H1 (cell line): ENCODE data around the gene CORO6. TPM values are rescaled to one million over a fixed set of nuclear protein-coding genes. Genes with fewer than 3 reads are reported as not detected.

Source experiments
- CTCF ChIA-PET: fragments of 300-600 bp; sonication (Branson Sonifier 250); formaldehyde crosslinking; loops from one replicate; lab custom pipeline; 2021; ENCODE audit not compliant: partially characterized antibody; lab: Charles Lee
- POLR2A ChIA-PET: fragments of 300-600 bp; sonication (Branson Sonifier 250); formaldehyde crosslinking; loops from one replicate; lab custom pipeline; 2021; ENCODE audit warnings: inconsistent platforms; ENCODE audit not compliant: partially characterized antibody; lab: Charles Lee
- DNase-seq, 2 experiments: peaks; one replicate each; pipeline versions ENCODE4 v3.0.0 to v3.0.0-alpha.2; 2010 to 2022; ENCODE audit warnings: low spot score in 2 of 2, low read depth in 1 of 2, mixed read lengths in 1 of 2
- FAIRE-seq: peaks from 2 replicates; lab custom pipeline; 2011; peaks lifted over from hg19 to GRCh38; lab: Jason Lieb, UNC
- H2AFZ ChIP-seq: 2 replicates; pipeline ENCODE4 v1.8.1; 2012; ENCODE audit warnings: low read length, inconsistent platforms
- H2AK5ac ChIP-seq: 2 replicates; pipeline ENCODE4 v1.6.1; 2013; ENCODE audit warnings: low read depth, low read length
- H2BK120ac ChIP-seq: replicated peaks from 2 replicates; pipeline ENCODE3; 2013; ENCODE audit warnings: low read depth, low read length, inconsistent platforms
- H2BK12ac ChIP-seq: 2 replicates; pipeline ENCODE4 v1.6.1; 2013; ENCODE audit warnings: low read depth, low read length
- H2BK15ac ChIP-seq: 2 replicates; pipeline ENCODE4 v1.6.1; 2013; ENCODE audit warnings: low read length
- H2BK20ac ChIP-seq: 2 replicates; pipeline ENCODE4 v1.6.1; 2013; ENCODE audit warnings: low read length
- H2BK5ac ChIP-seq: 2 replicates; pipeline ENCODE4 v1.6.1; 2013; ENCODE audit warnings: low read depth, low read length
- H3K14ac ChIP-seq: 2 replicates; pipeline ENCODE4 v1.6.1; 2013; ENCODE audit warnings: inconsistent platforms; ENCODE audit not compliant: insufficient read length
- H3K18ac ChIP-seq: 2 replicates; pipeline ENCODE4 v1.6.1; 2013; ENCODE audit warnings: low read length; ENCODE audit errors: extremely low read depth
- H3K23ac ChIP-seq: 2 replicates; pipeline ENCODE4 v1.6.1; 2013; ENCODE audit warnings: inconsistent platforms; ENCODE audit not compliant: insufficient read length
- H3K23me2 ChIP-seq: 2 replicates; pipeline ENCODE4 v1.6.1; 2013; ENCODE audit warnings: low read depth, low read length
- H3K27ac ChIP-seq: 2 replicates; pipeline ENCODE4 v1.6.1; 2011; ENCODE audit warnings: low read depth, low read length, inconsistent platforms
- H3K27me3 ChIP-seq, 4 experiments: replicated peaks in 1 of 4; 1 replicate in 1 of 4; 2 replicates in 3 of 4; pipeline versions ENCODE4 v1.6.1 to v1.8.1; 2011 to 2013; ENCODE audit warnings: low read length in 3 of 4, mild to moderate bottlenecking in 3 of 4, inconsistent platforms in 2 of 4, mixed read lengths in 2 of 4, moderate library complexity in 1 of 4; ENCODE audit not compliant: control insufficient read depth in 3 of 4, insufficient read depth in 3 of 4; ENCODE audit errors: extremely low read depth in 1 of 4
- H3K36me3 ChIP-seq, 4 experiments: 2 replicates each; pipeline versions ENCODE4 v1.6.1 to v1.8.1; 2011 to 2013; ENCODE audit warnings: mild to moderate bottlenecking in 4 of 4, low read length in 3 of 4, moderate library complexity in 2 of 4, control low read depth in 1 of 4, inconsistent platforms in 1 of 4; ENCODE audit not compliant: insufficient read depth in 4 of 4, control insufficient read depth in 2 of 4
- H3K4ac ChIP-seq: replicated peaks from 2 replicates; pipeline ENCODE3; 2013; ENCODE audit warnings: low read length, low read depth, mixed read lengths, inconsistent platforms; ENCODE audit not compliant: insufficient read length
- H3K4me1 ChIP-seq, 4 experiments: replicated peaks in 1 of 4; 1 replicate in 1 of 4; 2 replicates in 3 of 4; pipeline versions ENCODE4 v1.6.1 to v1.8.1; 2011 to 2013; ENCODE audit warnings: low read length in 3 of 4, inconsistent platforms in 2 of 4, mixed read lengths in 1 of 4; ENCODE audit not compliant: insufficient read depth in 4 of 4, control insufficient read depth in 3 of 4
- H3K4me2 ChIP-seq, 2 experiments: 2 replicates each; pipeline versions ENCODE4 v1.6.1 to v1.8.1; 2011 to 2013; ENCODE audit warnings: low read depth in 2 of 2, low read length in 2 of 2, control low read depth in 1 of 2, inconsistent platforms in 1 of 2, mild to moderate bottlenecking in 1 of 2; ENCODE audit not compliant: insufficient read depth in 1 of 2
- H3K4me3 ChIP-seq, 4 experiments: fragments of 200-600, 300-600 bp in 1 of 4; sonication (generic), shearing (Covaris generic), sonication (Bioruptor Twin) in 1 of 4; 2 replicates each; pipeline versions ENCODE4 v1.5.1 to v1.8.1; 2011 to 2016; ENCODE audit warnings: low read length in 4 of 4, low read depth in 3 of 4, control low read depth in 2 of 4, inconsistent platforms in 2 of 4, mild to moderate bottlenecking in 2 of 4, mixed read lengths in 1 of 4, moderate library complexity in 1 of 4; ENCODE audit not compliant: insufficient read depth in 2 of 4; ENCODE audit errors: extremely low read depth in 1 of 4
- H3K56ac ChIP-seq: replicated peaks from 2 replicates; pipeline ENCODE3; 2013; ENCODE audit warnings: low read depth, mild to moderate bottlenecking, mixed read lengths, low read length, inconsistent platforms; ENCODE audit not compliant: insufficient read length
- H3K79me1 ChIP-seq: 2 replicates; pipeline ENCODE4 v1.6.1; 2013; ENCODE audit warnings: low read depth, low read length, control low read depth
- H3K79me2 ChIP-seq, 2 experiments: 2 replicates each; pipeline versions ENCODE4 v1.6.1 to v1.8.1; 2012 to 2013; ENCODE audit warnings: low read length in 2 of 2, mild to moderate bottlenecking in 2 of 2, inconsistent platforms in 1 of 2; ENCODE audit not compliant: insufficient read depth in 2 of 2, control insufficient read depth in 1 of 2
- H3K9ac ChIP-seq, 4 experiments: replicated peaks in 1 of 4; 1 replicate in 1 of 4; 2 replicates in 3 of 4; pipeline versions ENCODE4 v1.6.1 to v1.8.1; 2011 to 2013; ENCODE audit warnings: low read depth in 3 of 4, low read length in 3 of 4, control low read depth in 2 of 4, mild to moderate bottlenecking in 2 of 4, moderate library complexity in 2 of 4, inconsistent platforms in 1 of 4; ENCODE audit errors: extremely low read depth in 1 of 4
- H3K9me3 ChIP-seq, 2 experiments: 2 replicates each; pipeline versions ENCODE4 v1.6.1 to v1.8.1; 2012 to 2013; ENCODE audit warnings: mild to moderate bottlenecking in 2 of 2, moderate library complexity in 2 of 2, control low read depth in 1 of 2, inconsistent platforms in 1 of 2, low read depth in 1 of 2, low read length in 1 of 2, mixed read lengths in 1 of 2; ENCODE audit not compliant: insufficient read depth in 2 of 2
- H4K20me1 ChIP-seq, 2 experiments: replicated peaks in 1 of 2; 2 replicates each; pipeline versions ENCODE3 to v1.8.1; 2011 to 2013; ENCODE audit warnings: inconsistent platforms in 2 of 2, low read length in 2 of 2, mild to moderate bottlenecking in 1 of 2; ENCODE audit not compliant: insufficient read depth in 2 of 2, control insufficient read depth in 1 of 2
- H4K5ac ChIP-seq: 2 replicates; pipeline ENCODE4 v1.6.1; 2013; ENCODE audit warnings: low read length, low read depth, mixed read lengths, inconsistent platforms; ENCODE audit not compliant: insufficient read length
- H4K8ac ChIP-seq: 2 replicates; pipeline ENCODE4 v1.8.0; 2013; ENCODE audit warnings: mild to moderate bottlenecking, moderate library complexity, low read length, inconsistent platforms; ENCODE audit not compliant: insufficient read depth; ENCODE audit errors: extremely low read depth
- H4K91ac ChIP-seq: replicated peaks from 2 replicates; pipeline ENCODE3; 2013; ENCODE audit warnings: low read length, mixed read lengths, inconsistent platforms; ENCODE audit not compliant: insufficient read length
- ATF3 ChIP-seq: IDR thresholded peaks from 2 replicates; pipeline ENCODE4 v1.6.1; 2011; ENCODE audit warnings: low read depth, mild to moderate bottlenecking, low read length; ENCODE audit not compliant: insufficient read depth
- CBX5 ChIP-seq: fragments of 300-800, 300-1000 bp; sonication (generic); IDR thresholded peaks from 2 replicates; pipeline ENCODE4 v1.7.1; 2016; ENCODE audit warnings: antibody characterized with exemption, low read length, low read depth
- CEBPB ChIP-seq: IDR thresholded peaks from 2 replicates; pipeline ENCODE4 v1.6.1; 2012; ENCODE audit warnings: low read depth, low read length
- CHD1 ChIP-seq: IDR thresholded peaks from 2 replicates; pipeline ENCODE4 v1.6.1; 2012; ENCODE audit warnings: low read depth, low read length, improper control_type of control experiment
- CTCF ChIP-seq, 3 experiments: IDR thresholded peaks; 1 replicate in 2 of 3; 2 replicates in 1 of 3; pipeline versions ENCODE4 v1.5.1 to v1.6.1; 2011; ENCODE audit warnings: low read length in 3 of 3, mild to moderate bottlenecking in 3 of 3, inconsistent platforms in 2 of 3, low read depth in 1 of 3, moderate library complexity in 1 of 3; ENCODE audit not compliant: insufficient read depth in 1 of 3; ENCODE audit errors: control extremely low read depth in 1 of 3
- PHF8 ChIP-seq: fragments of 200-600 bp; sonication (generic); conservative IDR thresholded peaks from 2 replicates; pipeline ENCODE4 v1.7.1; 2012; ENCODE audit warnings: low read depth, mild to moderate bottlenecking, inconsistent platforms, low read length, moderate library complexity
- POLR2A ChIP-seq, 2 experiments: IDR thresholded peaks; 1 replicate in 1 of 2; 2 replicates in 1 of 2; pipeline ENCODE4 v1.6.1; 2011; ENCODE audit warnings: low read depth in 2 of 2, low read length in 2 of 2, mild to moderate bottlenecking in 2 of 2; ENCODE audit errors: control extremely low read depth in 1 of 2
- SP4 ChIP-seq: IDR thresholded peaks from 2 replicates; pipeline ENCODE4 v1.6.1; 2012; ENCODE audit warnings: low read length, inconsistent platforms
- TAF1 ChIP-seq: IDR thresholded peaks from 2 replicates; pipeline ENCODE4 v1.6.1; 2011; ENCODE audit warnings: mild to moderate bottlenecking, low read depth, low read length
- TEAD4 ChIP-seq: IDR thresholded peaks from 2 replicates; pipeline ENCODE4 v1.6.1; 2012; ENCODE audit warnings: low read depth, low read length, inconsistent platforms, mixed read lengths
- WGBS, 2 experiments: shearing (Covaris generic) in 1 of 2; methylation state at CpG; one replicate each; pipeline versions ENCODE4 v1.1.6 to v1.1.7; 2013 to 2015; ENCODE audit warnings: low lambda C conversion rate in 2 of 2, mixed read lengths in 2 of 2, inconsistent platforms in 1 of 2, low coverage in 1 of 2, missing lambda C conversion rate in 1 of 2; ENCODE audit not compliant: insufficient replicate concordance in 2 of 2, insufficient coverage in 1 of 2, insufficient read length in 1 of 2; ENCODE audit errors: extremely low coverage in 1 of 2, missing lambda C conversion rate in 1 of 2; 5-methylcytosine and 5-hydroxymethylcytosine counted together
- polyA plus RNA-seq, 7 experiments: library from polyadenylated mRNA; depleted of rRNA in 3 of 7; stranded (reverse) in 5 of 7; unstranded in 2 of 7; fragments of >200 nt in 5 of 7; fragments of 200-250 nt in 2 of 7; gene quantifications; 1 replicate in 5 of 7; 2 replicates in 1 of 7; 4 replicates in 1 of 7; pipeline versions ENCODE4 v1.2.1 to v1.2.3, GENCODE V29; 2011 to 2013; ENCODE audit warnings: missing spikeins in 2 of 7, mixed read lengths in 2 of 7
- total RNA-seq: library from RNA; stranded (reverse); fragmentation: NEBNext Ultra II Directional; extraction: Animal tissue kit (Norgen Biotek cat#: 25700); gene quantifications from 2 replicates; pipeline ENCODE4 v1.2.1, GENCODE V29; 2021

CORO6 gene
- total and polyA plus RNA-seq, 2 of the 8 experiments (the other 6 are each of a cell fraction or from before 2014, with no cell fraction given): 2.5 to 8.6 TPM

GRCh38 chr17:29582772-29583171, 39.9 kb downstream of the CORO6 start:
- Histone ChIP-seq H3K79me2 (peaks cover 0 to 31% of the 10 kb centered on the region in 2 experiments; a peak in 2 of 4 replicates), H2BK120ac (no peak overlapping the region), H3K56ac (no peak overlapping the region), H3K4me3 (no peak overlapping the region), H3K27ac (no peak overlapping the region), H3K4me1 (peaks cover 7 to 17% (median 13%) of the 10 kb centered on the region in 4 experiments), H4K8ac (no peak overlapping the region), H3K18ac (no peak overlapping the region), H4K20me1 (peaks cover 5 to 30% of the 10 kb centered on the region in 2 experiments), H3K9me3 (no peaks in the 10 kb centered on the region), H3K9ac (no peak overlapping the region), H3K79me1 (peaks cover 16% of the 10 kb centered on the region), H4K91ac (no peak overlapping the region), H2BK5ac (no peak overlapping the region), H3K27me3 (no peaks in the 10 kb centered on the region), H2AK5ac (no peak overlapping the region), H2AFZ (no peak overlapping the region), H3K23ac (no peak overlapping the region), H3K4ac (no peak overlapping the region), H3K4me2 (no peak overlapping the region), H2BK15ac (no peak overlapping the region), H3K14ac (no peak overlapping the region), H2BK12ac (no peak overlapping the region), H3K36me3 (peaks cover 0 to 11% (median 6%) of the 10 kb centered on the region in 4 experiments; a peak in 3 of 8 replicates), H4K5ac (no peak overlapping the region), H2BK20ac (no peak overlapping the region), H3K23me2 (no peaks in the 10 kb centered on the region)
- FAIRE-seq (no peak), DNase-seq (no peak)
- no peak for TF ChIP-seq CTCF (IDR thresholded peaks at IDR 0.05; ENCODE audit: control extremely low read depth in 1 of 3, insufficient read depth in 1 of 3, low read depth in 1 of 3, low read length in 3 of 3)
- no peak for TF ChIP-seq CHD1
- no peak for TF ChIP-seq ATF3
- no peak for TF ChIP-seq TEAD4
- TF ChIP-seq TAF1: no peak
- TF ChIP-seq CEBPB: no peak
- TF ChIP-seq SP4: no peak
- no peak for TF ChIP-seq CBX5
- no peak for TF ChIP-seq POLR2A (IDR thresholded peaks at IDR 0.05; ENCODE audit: control extremely low read depth in 1 of 2, low read depth in 2 of 2, low read length in 2 of 2)
- TF ChIP-seq PHF8: no peak
- ChIA-PET POLR2A (interaction anchor here (1.6 to 5.1 kb wide), 2 partner anchors 9 kb away, joined by 3 to 19 read pairs; partner anchors contain the start of gene ANKRD13B), CTCF (interaction anchor here (2.3 to 15.3 kb wide), 5 partner anchors 10 to 37 kb away, joined by 4 to 193 read pairs (median 85); partner anchors contain the start of genes ABHD15, ANKRD13B, CORO6 and TP53I13)
- 90% methylated on average over 13 of the region's 13 CpGs; no CpG with 5 or more reads in 1 of the 2 experiments for WGBS, 2 experiments
